ENCODE results near the gene CHST9. TPM values are rescaled to one million over a fixed set of nuclear protein-coding genes. Genes with fewer than 3 reads are reported as not detected.
A peak's percentile ranks its signal among the peaks of the same experiment; 100 is the strongest.

CHST9 gene
- total RNA-seq, 1 experiment from 2014 or later: 3.5 TPM

- Mint-ChIP-seq H3K27me3 (ENCODE audit: low read depth) (no peaks in the 10 kb centered on the region), H3K4me3 (no peak overlapping the region), H3K36me3 (ENCODE audit: insufficient read depth in 1 of 3, low read depth in 3 of 3) (no peaks in the 10 kb centered on the region), H3K9me3 (no peaks in the 10 kb centered on the region), H3K27ac (peak overlapping the region in 1 of 3 experiments; percentile 28; a peak in 1 of 7 replicates), H3K4me1 (no peaks in the 10 kb centered on the region)
- no peak for DNase-seq
- H2BK120ac ChIP-seq (ENCODE audit: low read depth, low read length, poor library complexity, severe bottlenecking): no peak overlapping the region
- H2BK15ac ChIP-seq (ENCODE audit: low read depth, low read length): no peak overlapping the region
- H3K4ac ChIP-seq (ENCODE audit: low read depth, low read length): no peak overlapping the region
- no peaks in the 10 kb centered on the region for H3K9me3 ChIP-seq (ENCODE audit: control insufficient read depth, low read depth, low read length)
- no peaks in the 10 kb centered on the region for H3K27me3 ChIP-seq (ENCODE audit: insufficient read depth, low read length)
- H2AFZ ChIP-seq (ENCODE audit: low read length): no peak overlapping the region
- H3K14ac ChIP-seq (ENCODE audit: insufficient read depth, low read length): no peak overlapping the region
- no peak overlapping the region for H2BK5ac ChIP-seq (ENCODE audit: insufficient read length, low read length)
- H4K8ac ChIP-seq (replicated peaks; ENCODE audit: insufficient read length, low read depth, low read length): no peak overlapping the region
- H3K4me1 ChIP-seq (ENCODE audit: insufficient read depth, low read length): no peaks in the 10 kb centered on the region
- WGBS (ENCODE audit: extremely low coverage, insufficient read length, low lambda C conversion rate): no CpG with 5 or more reads among the region's 5 CpGs
- H3K4me2 ChIP-seq (ENCODE audit: insufficient read depth, insufficient read length, low read length): no peak overlapping the region
- no peaks in the 10 kb centered on the region for H3K79me1 ChIP-seq (ENCODE audit: insufficient read depth, low read depth, low read length, poor library complexity, severe bottlenecking)
- no peak overlapping the region for H3K9ac ChIP-seq (ENCODE audit: extremely low read depth, insufficient read length, low read length)
- H2BK20ac ChIP-seq (ENCODE audit: low read depth, low read length, poor library complexity, severe bottlenecking): no peak overlapping the region
- H3K23me2 ChIP-seq (ENCODE audit: insufficient read length, low read depth, low read length, poor library complexity, severe bottlenecking): no peaks in the 10 kb centered on the region
- no peak for TF ChIP-seq CTCF (conservative IDR thresholded peaks at IDR 0.05)
- H3K23ac ChIP-seq (ENCODE audit: insufficient read length, low read depth, low read length): no peak overlapping the region
- no peak overlapping the region for H3K18ac ChIP-seq (ENCODE audit: insufficient read length, low read depth, low read length)
- H4K20me1 ChIP-seq (ENCODE audit: control insufficient read depth, insufficient read depth, insufficient read length): no peaks in the 10 kb centered on the region
- no peak overlapping the region for H2AK5ac ChIP-seq (ENCODE audit: insufficient read length, low read length)
- no peak overlapping the region for H3K56ac ChIP-seq (ENCODE audit: insufficient read length, low read depth, low read length)
- H3K27ac ChIP-seq (ENCODE audit: insufficient read length, low read depth, low read length): no peak overlapping the region
- no peak overlapping the region for H4K5ac ChIP-seq (ENCODE audit: insufficient read length, low read depth, low read length)
- H2BK12ac ChIP-seq (ENCODE audit: insufficient read length, low read depth, low read length): no peak overlapping the region
- no peak overlapping the region for H4K91ac ChIP-seq (ENCODE audit: insufficient read length, low read depth, low read length)
- H3K79me2 ChIP-seq (ENCODE audit: insufficient read depth, low read length): no peaks in the 10 kb centered on the region
- no peak overlapping the region for H3T11ph ChIP-seq (ENCODE audit: low read length)
Observed at GRCh38 chr18:26940744-26941398, 244.2 kb downstream of the CHST9 start.

All from H9 (cell line).